ENCODE measurements around the gene SNAPIN. TPM values are rescaled to one million over a fixed set of nuclear protein-coding genes. Genes with fewer than 3 reads are reported as not detected.

Gene SNAPIN
- total RNA-seq, 4 donors from 2014 or later = 40.2 to 62.2 (median 54.8) TPM

DNA sequence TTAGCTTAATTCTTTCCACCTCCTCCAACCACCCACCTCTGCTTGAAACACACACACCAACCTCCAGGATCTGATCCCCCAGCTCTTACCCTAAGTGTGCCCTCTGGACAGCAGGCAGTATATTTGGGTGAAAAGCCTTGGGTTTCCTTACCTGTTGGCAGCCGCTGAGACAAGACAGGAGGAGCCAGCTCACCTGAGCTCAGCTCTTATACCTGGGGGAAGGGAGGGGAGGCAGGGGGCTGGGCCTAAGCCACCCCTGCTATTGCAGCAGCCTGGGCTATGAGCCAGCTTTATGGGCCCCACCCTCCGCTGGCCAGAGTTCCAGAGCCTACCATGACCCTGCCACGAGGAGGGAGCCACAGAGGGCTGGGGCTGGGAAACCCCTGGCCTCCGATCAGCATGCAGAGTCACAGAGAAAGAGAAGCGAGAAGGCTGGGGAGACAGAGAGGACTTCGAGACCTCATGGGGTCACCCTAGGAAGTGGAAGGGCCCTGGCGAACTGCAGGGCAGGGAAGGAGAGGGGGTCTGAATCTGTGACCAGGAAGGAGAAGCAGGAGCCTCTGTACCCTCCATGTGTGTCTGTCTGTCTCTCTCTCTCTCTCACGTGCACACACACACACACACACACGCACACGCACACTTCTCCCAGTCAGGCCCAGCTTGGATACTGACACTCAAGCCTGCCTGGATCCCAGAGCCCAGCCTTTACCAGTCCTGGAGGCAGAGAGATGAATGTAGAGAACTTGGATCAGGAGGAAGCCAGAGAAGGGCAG lies 42.2 kb upstream of the SNAPIN start, which contains the start of gene S100A14:
TSS of gene S100A14 (minus strand) at position 182 of the 773 bp plus-strand sequence. CDS start 467 bp downstream, outside the sequence.
- TF ChIP-seq, protein P1, sequence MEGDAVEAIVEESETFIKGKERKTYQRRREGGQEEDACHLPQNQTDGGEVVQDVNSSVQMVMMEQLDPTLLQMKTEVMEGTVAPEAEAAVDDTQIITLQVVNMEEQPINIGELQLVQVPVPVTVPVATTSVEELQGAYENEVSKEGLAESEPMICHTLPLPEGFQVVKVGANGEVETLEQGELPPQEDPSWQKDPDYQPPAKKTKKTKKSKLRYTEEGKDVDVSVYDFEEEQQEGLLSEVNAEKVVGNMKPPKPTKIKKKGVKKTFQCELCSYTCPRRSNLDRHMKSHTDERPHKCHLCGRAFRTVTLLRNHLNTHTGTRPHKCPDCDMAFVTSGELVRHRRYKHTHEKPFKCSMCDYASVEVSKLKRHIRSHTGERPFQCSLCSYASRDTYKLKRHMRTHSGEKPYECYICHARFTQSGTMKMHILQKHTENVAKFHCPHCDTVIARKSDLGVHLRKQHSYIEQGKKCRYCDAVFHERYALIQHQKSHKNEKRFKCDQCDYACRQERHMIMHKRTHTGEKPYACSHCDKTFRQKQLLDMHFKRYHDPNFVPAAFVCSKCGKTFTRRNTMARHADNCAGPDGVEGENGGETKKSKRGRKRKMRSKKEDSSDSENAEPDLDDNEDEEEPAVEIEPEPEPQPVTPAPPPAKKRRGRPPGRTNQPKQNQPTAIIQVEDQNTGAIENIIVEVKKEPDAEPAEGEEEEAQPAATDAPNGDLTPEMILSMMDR (IDR thresholded peaks at IDR 0.05) = no peak
- DNase-seq (ENCODE audit: low spot score) (no peak), ATAC-seq (ENCODE audit: low FRiP score) (peak; percentile 31)

DNA sequence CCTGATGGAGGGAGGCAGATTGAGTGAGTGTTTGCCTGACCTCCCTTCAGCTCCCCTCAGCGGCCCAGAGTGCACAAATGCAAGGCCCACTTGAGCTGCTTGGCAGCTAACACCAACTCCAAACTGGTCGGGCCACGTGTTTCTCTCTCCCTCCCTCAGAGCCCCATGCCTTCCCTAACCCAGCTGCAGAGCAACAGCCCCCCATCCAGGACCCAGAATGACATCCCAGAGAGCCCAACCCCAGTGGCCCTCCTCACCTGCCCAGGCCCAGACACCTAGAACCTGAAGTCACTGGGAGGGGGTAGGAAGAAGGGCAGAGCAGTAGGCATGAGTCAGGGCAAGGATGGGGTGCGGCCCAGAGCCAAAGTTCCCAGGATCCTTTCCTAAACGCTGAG lies 41.6 kb upstream of the SNAPIN start:
- TF ChIP-seq, protein P1 (IDR thresholded peaks at IDR 0.05) = no peak
- no peak for ATAC-seq (ENCODE audit: low FRiP score)
- DNase-seq (ENCODE audit: low spot score) = no peak

DNA sequence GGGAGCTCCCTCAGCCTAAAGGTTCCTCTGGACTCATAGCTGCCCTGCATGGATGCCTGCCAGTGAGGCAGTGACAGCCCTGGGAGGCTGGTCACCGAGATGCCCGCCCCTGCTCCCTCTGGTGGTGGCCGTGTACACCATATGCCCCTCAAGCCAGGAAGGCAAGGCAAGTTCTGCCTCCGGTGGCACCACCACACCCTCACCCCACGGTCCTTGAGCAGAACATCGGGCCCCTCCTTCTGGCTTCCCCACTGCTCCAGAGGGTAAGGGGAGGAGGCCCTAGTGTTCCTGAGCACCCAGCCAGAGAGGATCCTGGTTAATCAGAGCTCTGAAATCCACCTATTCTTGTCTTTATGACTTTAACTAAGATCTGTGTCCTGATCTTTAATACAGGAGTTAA lies 40.8 kb upstream of the SNAPIN start:
- DNase-seq (ENCODE audit: low spot score) (no peak), ATAC-seq (ENCODE audit: low FRiP score) (peak; percentile 33)
- TF ChIP-seq, protein P1 (IDR thresholded peaks at IDR 0.05) = no peak

DNA sequence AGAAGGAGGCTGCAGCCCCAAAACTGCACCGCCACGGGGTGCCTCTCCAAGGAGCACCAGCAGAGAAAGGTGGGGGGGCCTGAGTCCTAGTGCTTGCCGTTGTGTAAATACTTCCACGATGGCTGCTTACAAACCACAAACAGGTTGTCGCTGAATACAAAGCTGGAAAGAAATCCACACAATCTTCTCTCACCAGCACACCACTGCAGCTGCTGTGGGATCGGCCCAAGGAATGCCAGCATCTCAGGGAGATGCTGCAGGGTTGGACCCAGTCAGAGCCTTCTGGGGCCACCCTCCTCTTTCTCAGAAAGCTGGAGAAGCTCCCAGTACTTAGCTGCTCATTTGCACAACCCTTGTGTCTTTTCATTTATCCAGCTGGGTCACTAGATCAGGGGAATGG lies 39.3 kb upstream of the SNAPIN start:
- no peak for ATAC-seq (ENCODE audit: low FRiP score)
- DNase-seq (ENCODE audit: low spot score) = no peak
- TF ChIP-seq, protein P1 (IDR thresholded peaks at IDR 0.05) = no peak

DNA sequence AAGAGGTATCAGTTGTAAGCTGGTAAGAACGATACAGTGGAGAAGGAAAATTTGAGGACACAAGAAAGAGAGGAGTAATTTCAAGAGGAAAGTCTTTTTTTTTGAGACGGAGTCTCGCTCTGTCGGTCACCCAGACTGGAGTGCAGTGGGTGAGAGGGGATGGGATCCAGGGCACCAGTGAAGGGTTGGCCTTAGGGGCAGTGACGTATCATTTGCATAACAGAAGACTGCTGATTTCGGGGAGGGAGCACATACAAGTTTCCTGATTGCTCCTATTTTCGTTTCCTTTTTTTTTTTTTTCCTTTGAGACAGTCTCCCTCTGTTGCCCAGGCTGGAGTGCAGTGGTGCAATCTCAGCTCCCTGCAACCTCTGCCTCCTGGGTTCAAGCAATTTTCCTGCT lies 35.4 kb upstream of the SNAPIN start:
- DNase-seq (ENCODE audit: low spot score) = no peak
- no peak for ATAC-seq (ENCODE audit: low FRiP score)
- TF ChIP-seq, protein P1 (IDR thresholded peaks at IDR 0.05) = no peak

DNA sequence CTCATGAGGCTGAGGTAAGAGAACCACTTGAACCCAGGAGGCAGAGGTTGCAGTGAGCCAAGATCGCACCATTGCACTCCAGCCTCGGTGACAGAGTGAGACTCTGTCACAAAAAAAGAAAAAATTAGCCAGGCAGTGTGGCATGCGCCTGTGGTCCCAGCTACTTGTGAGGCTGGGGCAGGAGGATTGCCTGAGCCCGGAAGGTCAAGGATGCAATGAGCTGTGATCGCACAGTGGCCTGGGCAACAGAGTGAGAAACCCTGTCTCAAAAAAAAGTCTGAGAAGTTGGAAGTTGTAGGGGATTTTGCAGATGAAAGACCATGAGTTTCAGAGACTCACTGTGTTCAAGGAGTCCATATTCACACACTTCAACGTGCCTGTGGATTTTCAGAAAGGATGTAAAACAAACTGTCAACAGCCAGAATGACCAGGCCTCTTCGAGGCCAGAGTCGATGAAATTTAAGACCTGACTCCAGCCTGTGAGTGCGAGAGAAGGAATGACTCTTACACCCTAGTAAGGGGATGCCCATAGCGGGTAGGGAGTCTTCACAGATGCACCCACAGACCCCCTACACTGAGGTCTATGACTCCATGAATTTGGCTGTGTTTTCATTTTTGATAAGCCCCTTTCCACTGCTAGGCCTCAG lies 33.4 kb upstream of the SNAPIN start:
- TF ChIP-seq, protein P1 (IDR thresholded peaks at IDR 0.05) = no peak
- ATAC-seq (ENCODE audit: low FRiP score) (no peak), DNase-seq (ENCODE audit: low spot score) (no peak)
